Neural progenitor cell (in vitro differentiated cells): ENCODE measurements around the gene DHRS13. TPM values are rescaled to one million over a fixed set of nuclear protein-coding genes. Genes with fewer than 3 reads are reported as not detected.
"Not testable (repeated sequence)": the region's sequence is repeated elsewhere in the genome, so short reads cannot be mapped to it uniquely, and the experiment has no call there.

ENCODE experiments used
- DNase-seq: peaks from one replicate; pipeline ENCODE4 v3.0.0-alpha.2; 2016; ENCODE audit warnings: low spot score
- H2AFZ ChIP-seq: fragments of 200-600 bp; sonication (generic); replicated peaks from 2 replicates; pipeline ENCODE4 v1.6.1; 2016; ENCODE audit warnings: antibody characterized with exemption
- H3F3A ChIP-seq: fragments of 200-600 bp; sonication (generic); 2 replicates; pipeline ENCODE4 v1.6.1; 2016; ENCODE audit warnings: antibody characterized with exemption, low read depth
- H3K27ac ChIP-seq: fragments of 200-600 bp; sonication (generic); 2 replicates; pipeline ENCODE4 v1.5.1; 2016; ENCODE audit warnings: mild to moderate bottlenecking
- H3K27me3 ChIP-seq: fragments of 200-600 bp; sonication (generic); 2 replicates; pipeline ENCODE4 v1.6.1; 2016; ENCODE audit warnings: mild to moderate bottlenecking, moderate library complexity
- H3K36me3 ChIP-seq: fragments of 200-600 bp; sonication (generic); 2 replicates; pipeline ENCODE4 v1.5.1; 2016
- H3K4me1 ChIP-seq: fragments of 200-600 bp; sonication (generic); 2 replicates; pipeline ENCODE4 v1.6.1; 2016; ENCODE audit warnings: mixed run types
- H3K4me2 ChIP-seq: fragments of 200-600 bp; sonication (generic); 2 replicates; pipeline ENCODE4 v1.6.1; 2016
- H3K4me3 ChIP-seq: fragments of 200-600 bp; sonication (generic); 2 replicates; pipeline ENCODE4 v1.5.1; 2016
- H3K79me2 ChIP-seq: fragments of 200-600 bp; sonication (generic); 2 replicates; pipeline ENCODE4 v1.6.1; 2016; ENCODE audit warnings: low read depth
- H3K9ac ChIP-seq: fragments of 200-600 bp; sonication (generic); 2 replicates; pipeline ENCODE4 v1.6.1; 2016
- H3K9me3 ChIP-seq: fragments of 200-600 bp; sonication (generic); 2 replicates; pipeline ENCODE4 v1.5.1; 2016; ENCODE audit warnings: low read depth
- H4K20me1 ChIP-seq: fragments of 200-600 bp; sonication (generic); 2 replicates; pipeline ENCODE4 v1.6.1; 2016; ENCODE audit warnings: low read depth
- H3K27ac Mint-ChIP-seq: 3 replicates; pipeline ENCODE4 v1.8.0; 2021; ENCODE audit warnings: mixed read lengths
- H3K27me3 Mint-ChIP-seq: 2 replicates; pipeline ENCODE4 v1.8.0; 2022; ENCODE audit warnings: low read depth, mild to moderate bottlenecking, inconsistent platforms, moderate library complexity, mixed read lengths; ENCODE audit not compliant: insufficient read depth
- H3K36me3 Mint-ChIP-seq: 3 replicates; pipeline ENCODE4 v1.8.0; 2021; ENCODE audit warnings: mixed read lengths
- H3K4me1 Mint-ChIP-seq: 3 replicates; pipeline ENCODE4 v1.8.0; 2021; ENCODE audit warnings: mixed read lengths
- H3K4me3 Mint-ChIP-seq: 3 replicates; pipeline ENCODE4 v1.8.0; 2021; ENCODE audit warnings: mild to moderate bottlenecking, moderate library complexity, mixed read lengths
- H3K9me3 Mint-ChIP-seq: 3 replicates; pipeline ENCODE4 v1.8.0; 2020; ENCODE audit warnings: mixed read lengths
- microRNA counts: library from miRNA; unstranded; fragments of <30 nt; microRNA quantifications from one replicate; lab custom pipeline; 2016
- microRNA-seq: library from miRNA; unstranded; fragments of <30 nt; microRNA quantifications from one replicate; pipeline ENCODE4, GENCODE V29; 2016
- total RNA-seq: library from RNA; depleted of rRNA; stranded (reverse); fragments of >200 nt; gene quantifications from 2 replicates; pipeline ENCODE4 v1.2.3, GENCODE V29; 2015; ENCODE audit warnings: low replicate concordance
- TF ChIP-seq, protein P1 (sequence below): fragments of 200-600 bp; sonication (generic); IDR thresholded peaks from 2 replicates; pipeline ENCODE4 v1.5.1; 2017; ENCODE audit warnings: antibody characterized with exemption, mild to moderate bottlenecking

Gene DHRS13
- total RNA-seq, 1 donor from 2014 or later: 25.6 TPM

DNA sequence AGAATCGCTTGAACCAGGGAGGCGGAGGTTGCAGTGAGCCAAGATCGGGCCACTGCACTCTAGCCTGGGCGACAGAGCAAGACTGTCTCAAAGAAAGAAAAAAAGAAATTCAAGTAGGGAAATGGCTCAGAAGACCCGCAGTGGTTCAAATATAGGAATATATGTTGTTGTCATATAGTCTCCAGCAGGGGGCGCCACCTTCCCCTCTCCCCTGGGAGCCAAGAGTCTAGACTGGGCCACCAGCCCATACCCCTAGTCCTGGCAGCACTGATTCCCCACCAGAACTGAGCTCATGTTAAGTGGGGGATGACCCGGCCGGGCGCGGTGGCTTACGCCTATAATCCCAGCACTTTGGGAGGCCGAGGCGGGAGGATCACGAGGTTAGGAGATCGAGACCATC, 54.2 kb downstream of the DHRS13 start:
- DNase-seq: peak; percentile 31

More for the DNA sequence above, 54.2 kb downstream of the DHRS13 start:
- TF ChIP-seq, protein P1, sequence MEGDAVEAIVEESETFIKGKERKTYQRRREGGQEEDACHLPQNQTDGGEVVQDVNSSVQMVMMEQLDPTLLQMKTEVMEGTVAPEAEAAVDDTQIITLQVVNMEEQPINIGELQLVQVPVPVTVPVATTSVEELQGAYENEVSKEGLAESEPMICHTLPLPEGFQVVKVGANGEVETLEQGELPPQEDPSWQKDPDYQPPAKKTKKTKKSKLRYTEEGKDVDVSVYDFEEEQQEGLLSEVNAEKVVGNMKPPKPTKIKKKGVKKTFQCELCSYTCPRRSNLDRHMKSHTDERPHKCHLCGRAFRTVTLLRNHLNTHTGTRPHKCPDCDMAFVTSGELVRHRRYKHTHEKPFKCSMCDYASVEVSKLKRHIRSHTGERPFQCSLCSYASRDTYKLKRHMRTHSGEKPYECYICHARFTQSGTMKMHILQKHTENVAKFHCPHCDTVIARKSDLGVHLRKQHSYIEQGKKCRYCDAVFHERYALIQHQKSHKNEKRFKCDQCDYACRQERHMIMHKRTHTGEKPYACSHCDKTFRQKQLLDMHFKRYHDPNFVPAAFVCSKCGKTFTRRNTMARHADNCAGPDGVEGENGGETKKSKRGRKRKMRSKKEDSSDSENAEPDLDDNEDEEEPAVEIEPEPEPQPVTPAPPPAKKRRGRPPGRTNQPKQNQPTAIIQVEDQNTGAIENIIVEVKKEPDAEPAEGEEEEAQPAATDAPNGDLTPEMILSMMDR: peak; percentile 56
- not testable (repeated sequence) for H3K79me2 ChIP-seq, H3K9me3 Mint-ChIP-seq, H3K36me3 ChIP-seq, H3K4me3 Mint-ChIP-seq, H3K27ac Mint-ChIP-seq, H3K36me3 Mint-ChIP-seq, H3K4me1 Mint-ChIP-seq, H3K27ac ChIP-seq, H3K27me3 Mint-ChIP-seq, H3K4me3 ChIP-seq, H3K4me2 ChIP-seq, H3K9me3 ChIP-seq, H4K20me1 ChIP-seq, H2AFZ ChIP-seq, H3F3A ChIP-seq, H3K4me1 ChIP-seq, H3K27me3 ChIP-seq, H3K9ac ChIP-seq

MicroRNAs within 50 kb of the gene (microRNA counts, 767-probe panel; counts per million panel counts)
- 7,656 counts per million, percentile 93 among the panel's probes with 10 or more counts for microRNA hsa-miR-144-3p (lab: Ali Mortazavi, UCI)
- microRNA hsa-miR-451a (lab: Ali Mortazavi, UCI): 460 counts per million, percentile 90 among the panel's probes with 10 or more counts

Small RNA genes within 50 kb of the gene (microRNA-seq; reads per million reads assigned to microRNA genes)
- not detected for gene MIR451B

Other genes with a start within 250 kb of the DHRS13 start
- gene SDF2, start 241.2 kb downstream of the DHRS13 start, total RNA-seq: 34.3 and 62.7 TPM in 2 replicates
- gene SUPT6H, start 240.9 kb downstream of the DHRS13 start, total RNA-seq: 29.9 and 38.6 TPM in 2 replicates
- 12.5 and 32.7 TPM in 2 replicates for gene PROCA1, start 191.2 kb downstream of the DHRS13 start, total RNA-seq
- gene RAB34, start 185.2 kb downstream of the DHRS13 start, total RNA-seq: 82.8 and 133 TPM in 2 replicates
- 581 and 932 TPM in 2 replicates for gene RPL23A, start 183.1 kb downstream of the DHRS13 start, total RNA-seq
- 10.0 and 13.4 TPM in 2 replicates for gene TLCD1, start 176.8 kb downstream of the DHRS13 start, total RNA-seq
- gene NEK8, start 174.3 kb downstream of the DHRS13 start, total RNA-seq: 3.7 and 9.2 TPM in 2 replicates
- 32.2 and 94.1 TPM in 2 replicates for gene TRAF4, start 159.1 kb downstream of the DHRS13 start, total RNA-seq
- gene FAM222B, start 60.3 kb downstream of the DHRS13 start, total RNA-seq: 7.1 and 17.7 TPM in 2 replicates
- 25.8 and 44.8 TPM in 2 replicates for gene ERAL1, start 48.1 kb downstream of the DHRS13 start, total RNA-seq
- 84.0 and 131 TPM in 2 replicates for gene FLOT2, start 5.3 kb downstream of the DHRS13 start, total RNA-seq
- 49.1 and 54.3 TPM in 2 replicates for gene PHF12, start 48.4 kb upstream of the DHRS13 start, total RNA-seq
- 1.5 and 4.9 TPM in 2 replicates for gene SEZ6, start 103.0 kb upstream of the DHRS13 start, total RNA-seq
- 3.7 and 8.8 TPM in 2 replicates for gene PIPOX, start 140.1 kb upstream of the DHRS13 start, total RNA-seq